Heart left ventricle (tissue), 16 donors: ENCODE measurements around the gene PDK2. TPM values are rescaled to one million over a fixed set of nuclear protein-coding genes. Genes with fewer than 3 reads are reported as not detected.
A peak's percentile ranks its signal among the peaks of the same experiment; 100 is the strongest.

Experiments used
- ATAC-seq, 4 donors: fragments of 200-7000 bp; cut with Tn5 transposase; one replicate each; pipeline ENCODE4 v1.9.1; 2020 to 2022; ENCODE audit warnings: moderate library complexity in 4 of 4, mild to moderate bottlenecking in 3 of 4, moderate number of reproducible peaks in 1 of 4
- DNase-seq, 5 donors: peaks; one replicate each; pipeline ENCODE4 v3.0.0-alpha.2; 2020
- H3K27ac ChIP-seq, 12 donors: fragments of 200-600 bp; sonication (generic) in 4 of 12; one replicate each; pipeline versions ENCODE4 v1.5.0 to v1.8.0; 2016 to 2022; ENCODE audit warnings: mild to moderate bottlenecking in 2 of 12
- H3K27me3 ChIP-seq, 9 donors: fragments of 200-600 bp; sonication (generic) in 2 of 9; one replicate each; pipeline versions ENCODE4 v1.5.1 to v1.8.0; 2016 to 2022; ENCODE audit warnings: mild to moderate bottlenecking in 3 of 9
- H3K36me3 ChIP-seq, 9 donors: fragments of 200-600 bp; sonication (generic) in 2 of 9; one replicate each; pipeline versions ENCODE4 v1.5.0 to v1.8.0; 2018 to 2022; ENCODE audit warnings: mild to moderate bottlenecking in 2 of 9
- H3K4me1 ChIP-seq, 12 donors: fragments of 200-600 bp; sonication (generic) in 4 of 12; one replicate each; pipeline versions ENCODE4 v1.5.0 to v1.8.0; 2016 to 2022; ENCODE audit warnings: mild to moderate bottlenecking in 3 of 12
- H3K4me3 ChIP-seq, 12 donors: fragments of 200-600 bp; sonication (generic) in 4 of 12; one replicate each; pipeline versions ENCODE4 v1.5.0 to v1.8.0; 2017 to 2022; ENCODE audit warnings: mild to moderate bottlenecking in 9 of 12, moderate library complexity in 4 of 12
- H3K9me3 ChIP-seq, 12 donors: fragments of 200-600 bp; sonication (generic) in 4 of 12; one replicate each; pipeline versions ENCODE4 v1.5.0 to v1.8.0; 2016 to 2022; ENCODE audit warnings: mild to moderate bottlenecking in 1 of 12
- CTCF ChIP-seq, 12 donors: fragments of 200-600 bp; sonication (generic) in 4 of 12; IDR thresholded peaks; one replicate each; pipeline versions ENCODE4 v1.5.0 to v1.8.0; 2018 to 2022; ENCODE audit warnings: antibody characterized with exemption in 12 of 12, mild to moderate bottlenecking in 5 of 12
- POLR2A ChIP-seq, 2 donors: fragments of 450-650 bp; IDR thresholded peaks; one replicate each; pipeline ENCODE4 v1.6.1; 2017; ENCODE audit warnings: antibody characterized with exemption in 2 of 2, mild to moderate bottlenecking in 2 of 2, moderate library complexity in 2 of 2
- WGBS, 4 donors: extraction: QIAGEN DNeasy Blood & Tissue Kit in 2 of 4; methylation state at CpG; one replicate each; pipeline versions ENCODE4 v1.1.5 to v1.1.7; 2013 to 2018; 5-methylcytosine and 5-hydroxymethylcytosine counted together
- intact Hi-C, 10 donors: fragments of 100-400 bp; cut with DNase I; formaldehyde crosslinking; loops; one replicate each; pipeline versions ENCODE4 v1.11.1 to v1.14.2; 2022
- polyA plus RNA-seq, 2 donors: library from polyadenylated mRNA; stranded (reverse); fragments of 200-250 nt; gene quantifications; one replicate each; pipeline ENCODE4 v1.2.3, GENCODE V29; 2013
- total RNA-seq, 9 donors: library from RNA; depleted of rRNA in 2 of 9; stranded (reverse); fragments of >200 nt in 2 of 9; fragmentation: NEBNext Ultra II Directional in 3 of 9; extraction: Animal tissue kit (Norgen Biotek cat#: 25700) in 3 of 9; gene quantifications; one replicate each; pipeline versions ENCODE4 v1.1.0 to v1.2.4, GENCODE V29; 2016 to 2023
- donor health status: ischemic (EF 13 %, LVEDD 7.1; RV severe dilation, severe dysfunction).
- donor health status: healthy with polysubstance abuse.
- donor health status: DM: no; HTN: yes; CAD: no.
- donor health status: DM: no; HTN: no; CAD: no.
- donor health status: ischemic (EF 25% LVEDD 6.9; RV normal size, moderate dysfunction).
- donor health status: ischemic (EF 25% LVEDD 5.7; RV mildly dilated, moderate dysfunction).
- donor health status: healthy.
- donor health status: DM: yes; HTN: yes; CAD: no.
- donor health status: ischemic (EF 35%, LVEDD 5.7; RV mildly dilated, moderate dysfunction).
- donor health status: nonischemic (EF 11% LVEDD 7.7; RV severe dilation, severe dysfunction).
- donor health status: DM: yes; HTN: yes; CAD: no.
- donor health status: PGD.
- donor health status: ischemic (EF 29% LVEDD 5.4; RV normal size, mild dysfunction).
- donor health status: nonischemic (EF 23%, LVEDD 6.1; RV moderate dilation, normal function).

PDK2 gene
- total and polyA plus RNA-seq, 11 donors: 125 to 490 (median 187) TPM

- H3K27ac ChIP-seq: no peak overlapping the region
- 82 to 89% (median 84%) methylated on average over 17 to 25 of the region's 25 CpGs for WGBS, 4 donors
- no peak for TF ChIP-seq POLR2A (IDR thresholded peaks at IDR 0.05)
- TF ChIP-seq CTCF (IDR thresholded peaks at IDR 0.05): no peak
- ATAC-seq (no peak), DNase-seq (peak in 1 of 5 donors; percentile 45)
- H3K36me3 ChIP-seq: peaks cover 0 to 20% (median 9%) of the 10 kb centered on the region in 9 donors
- peaks cover 0 to 6% (median 0%) of the 10 kb centered on the region in 12 donors for H3K4me1 ChIP-seq
- no peak overlapping the region for H3K4me3 ChIP-seq
- H3K9me3 ChIP-seq: no peaks in the 10 kb centered on the region
- intact Hi-C loops: loop anchor here in 4 of 10 donors (2.0 to 10.0 kb wide), 3 partner anchors 62 to 514 kb away; partner anchors contain the start of gene NXPH3 (in 1 of the 4)
- no peaks in the 10 kb centered on the region for H3K27me3 ChIP-seq
These were observed 6.0 kb upstream of the PDK2 start for GRCh38 chr17:50088952-50089825.

GRCh38 chr17:50090071-50090470 is 5.1 kb upstream of the PDK2 start:
- H3K36me3 ChIP-seq: peaks cover 0 to 14% (median 9%) of the 10 kb centered on the region in 9 donors
- 75 to 88% (median 82%) methylated on average over 4 to 6 of the region's 6 CpGs for WGBS, 4 donors
- no peak overlapping the region for H3K4me3 ChIP-seq
- no peak overlapping the region for H3K27ac ChIP-seq
- peaks cover 0 to 9% (median 0%) of the 10 kb centered on the region in 12 donors for H3K4me1 ChIP-seq
- no peaks in the 10 kb centered on the region for H3K27me3 ChIP-seq
- peak in 1 of 5 donors; percentile 48 for DNase-seq
- no peak for ATAC-seq
- TF ChIP-seq POLR2A (IDR thresholded peaks at IDR 0.05) (no peak), CTCF (IDR thresholded peaks at IDR 0.05) (no peak)
- intact Hi-C loops: loop anchor here in 7 of 10 donors (5.0 to 10.0 kb wide), 4 partner anchors 33 to 207 kb away; partner anchors contain the start of gene ITGA3 (in 2 of the 7)
- no peaks in the 10 kb centered on the region for H3K9me3 ChIP-seq

GRCh38 chr17:50090971-50091917 is 3.9 kb upstream of the PDK2 start:
- intact Hi-C loops: loop anchor here in 7 of 10 donors (5.0 to 10.0 kb wide), 4 partner anchors 34 to 206 kb away; partner anchors contain the start of gene ITGA3 (in 2 of the 7)
- Histone ChIP-seq H3K36me3 (peaks cover 0 to 14% (median 9%) of the 10 kb centered on the region in 9 donors), H3K9me3 (no peaks in the 10 kb centered on the region), H3K27me3 (no peaks in the 10 kb centered on the region), H3K4me3 (no peak overlapping the region), H3K4me1 (peaks cover 0 to 17% (median 4%) of the 10 kb centered on the region in 12 donors), H3K27ac (no peak overlapping the region)
- ATAC-seq (no peak), DNase-seq (peak in 1 of 5 donors; percentile 48)
- no peak for TF ChIP-seq CTCF (IDR thresholded peaks at IDR 0.05)
- TF ChIP-seq POLR2A (IDR thresholded peaks at IDR 0.05): no peak
- WGBS, 4 donors: 78 to 82% (median 79%) methylated on average over 15 of the region's 15 CpGs
